ENCODE results near the gene SSBP2.

SSBP2 gene

DNA sequence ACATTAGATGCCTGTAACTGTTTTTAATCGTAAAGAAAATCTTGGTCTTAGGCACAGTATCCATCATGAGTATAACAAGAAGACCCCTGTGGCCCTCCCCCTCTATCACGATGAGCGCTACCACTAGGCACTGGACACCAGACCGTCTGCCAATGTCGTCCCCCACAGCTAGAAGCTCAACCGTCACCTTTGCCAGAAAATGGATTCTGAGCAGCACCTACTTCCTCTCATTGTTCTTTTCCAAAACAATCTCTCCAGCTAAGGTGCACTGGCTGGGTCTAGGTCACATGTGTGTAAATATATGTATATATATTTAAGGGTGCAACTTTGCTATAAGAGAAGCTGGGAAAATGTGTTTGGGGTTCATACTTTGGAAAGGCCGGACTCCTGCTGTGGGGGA, 15.7 kb upstream of the SSBP2 start:
- no peak for DNase-seq

DNA sequence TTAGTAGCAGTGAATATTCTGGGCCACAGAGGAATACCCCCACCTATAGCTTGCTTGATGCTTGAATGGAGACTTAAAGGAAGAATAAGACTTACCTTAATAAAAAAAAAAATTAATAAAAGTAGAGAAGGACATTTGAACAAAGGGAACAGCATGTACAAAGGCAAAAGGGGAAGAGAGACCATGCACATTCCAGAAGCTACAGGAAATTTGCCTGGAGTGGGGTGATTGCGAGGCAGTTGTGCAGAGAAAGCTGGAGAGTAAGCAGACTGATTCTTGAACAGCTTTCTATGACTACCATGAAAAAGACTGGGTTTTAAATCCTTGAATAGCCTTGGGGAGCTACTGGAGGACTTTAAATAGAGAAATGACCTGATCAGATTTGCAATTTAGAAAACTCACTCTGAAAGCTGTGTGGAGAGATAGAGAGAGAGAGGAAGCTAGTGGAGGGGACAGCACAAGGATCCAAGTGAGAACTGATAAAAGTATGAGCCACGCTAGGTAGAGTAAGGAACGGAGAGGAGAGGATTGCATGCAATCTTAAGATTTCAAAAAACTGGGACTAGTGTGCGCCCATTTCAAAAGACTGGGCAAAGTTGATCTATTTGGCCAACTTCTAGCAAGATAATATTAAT, 12.5 kb upstream of the SSBP2 start:
- no peak for DNase-seq

DNA sequence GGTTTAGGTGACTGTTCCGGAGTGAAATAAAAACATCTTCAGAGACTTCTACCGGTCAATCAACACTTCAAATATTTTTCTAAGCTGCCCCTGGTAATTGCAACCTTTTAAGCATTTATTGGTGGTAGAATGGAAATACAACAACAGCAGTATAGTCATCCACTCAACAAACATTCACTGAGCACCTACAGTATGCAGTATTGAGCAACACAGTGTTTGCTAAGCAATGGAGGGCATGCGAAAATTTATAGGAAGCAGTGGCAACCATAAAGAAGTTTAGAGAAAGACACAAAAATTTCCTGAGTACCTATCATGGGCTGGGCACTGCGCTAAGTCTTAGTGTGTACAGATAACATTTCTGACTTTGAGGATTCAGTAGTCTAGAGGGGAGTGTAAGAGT, 12.0 kb upstream of the SSBP2 start:
- no peak for DNase-seq

DNA sequence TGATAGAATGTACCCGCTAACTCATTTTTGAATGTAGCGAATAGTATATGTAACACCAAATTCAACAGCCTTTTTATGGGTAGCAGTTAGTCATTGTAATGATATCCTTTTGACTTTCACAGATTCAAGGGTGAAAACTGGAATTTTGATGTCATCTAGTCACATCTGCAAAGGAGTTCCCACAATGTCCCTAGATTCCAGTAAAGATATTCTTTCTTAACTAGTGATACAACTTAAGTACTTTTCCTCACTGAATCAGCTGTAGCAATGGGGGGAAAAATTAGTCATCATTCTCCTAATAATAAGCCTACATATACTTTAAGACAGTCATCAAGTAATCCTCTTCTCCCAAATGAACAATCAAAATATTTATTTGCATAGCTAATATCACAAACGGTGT, 11.5 kb upstream of the SSBP2 start:
- DNase-seq, result no peak

- no peak for DNase-seq
Observed at GRCh38 chr5:81761970-81762369, 11.1 kb upstream of the SSBP2 start.

DNA sequence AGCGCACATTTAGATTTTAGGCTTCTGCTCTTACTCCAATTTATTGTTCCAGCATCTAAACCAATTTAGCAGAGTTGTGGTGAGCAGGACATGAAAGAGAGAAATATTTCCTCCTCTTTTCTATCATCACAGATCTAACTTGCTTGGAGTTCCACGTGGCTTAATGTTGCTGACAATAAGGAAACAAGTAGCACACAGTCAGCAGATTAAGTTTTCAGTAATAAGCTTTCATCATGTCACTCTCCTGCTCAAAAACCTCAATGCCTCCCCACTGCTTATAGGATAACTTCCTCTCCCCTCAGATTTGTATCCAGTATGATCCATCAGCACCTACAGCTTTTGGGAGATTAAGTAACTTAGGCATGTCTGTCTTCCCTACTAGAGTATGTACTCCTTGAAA, 10.4 kb upstream of the SSBP2 start:
- DNase-seq, result no peak

DNA sequence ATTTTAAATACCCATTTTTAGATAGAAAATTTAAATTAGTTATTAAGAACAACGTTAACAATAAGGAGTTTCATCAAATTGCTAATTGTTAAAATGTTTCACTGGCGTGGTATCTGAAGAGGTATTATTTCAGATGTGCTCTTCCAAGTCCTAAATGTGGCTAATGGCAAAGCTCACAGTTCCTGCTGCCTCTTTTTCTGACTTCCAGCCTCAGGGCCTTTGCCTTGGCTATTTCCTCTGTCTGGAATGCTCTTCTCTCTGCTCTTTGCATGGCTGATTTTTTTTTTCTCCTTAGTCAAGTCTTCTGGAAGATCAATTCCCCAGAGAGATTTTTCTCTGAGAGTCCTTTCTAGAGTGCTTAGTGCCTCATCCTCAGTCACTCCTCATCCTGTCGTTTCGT, 9.6 kb upstream of the SSBP2 start:
- DNase-seq, result no peak

DNA sequence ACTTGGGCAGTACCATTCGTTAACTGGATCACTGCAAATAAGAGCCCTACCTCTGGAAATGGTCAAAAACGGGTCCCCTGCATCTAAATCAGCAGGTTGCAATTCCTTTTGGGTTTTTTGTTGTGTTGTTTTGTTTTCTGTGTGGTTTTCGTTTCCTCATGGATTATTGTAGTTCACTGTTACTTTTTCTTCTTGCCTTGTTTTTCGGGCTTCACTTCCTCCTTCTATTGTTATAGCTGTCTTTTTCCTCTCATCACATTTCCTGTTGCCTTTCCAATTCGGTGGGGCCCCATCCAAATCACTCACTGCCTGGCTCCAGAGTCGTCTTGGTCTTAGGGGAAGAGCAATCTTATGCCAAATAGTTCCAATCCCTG, 8.7 kb upstream of the SSBP2 start:
- no peak for DNase-seq

GRCh38 chr5:81757404-81757803, 6.5 kb upstream of the SSBP2 start:
- no peak for DNase-seq

DNA sequence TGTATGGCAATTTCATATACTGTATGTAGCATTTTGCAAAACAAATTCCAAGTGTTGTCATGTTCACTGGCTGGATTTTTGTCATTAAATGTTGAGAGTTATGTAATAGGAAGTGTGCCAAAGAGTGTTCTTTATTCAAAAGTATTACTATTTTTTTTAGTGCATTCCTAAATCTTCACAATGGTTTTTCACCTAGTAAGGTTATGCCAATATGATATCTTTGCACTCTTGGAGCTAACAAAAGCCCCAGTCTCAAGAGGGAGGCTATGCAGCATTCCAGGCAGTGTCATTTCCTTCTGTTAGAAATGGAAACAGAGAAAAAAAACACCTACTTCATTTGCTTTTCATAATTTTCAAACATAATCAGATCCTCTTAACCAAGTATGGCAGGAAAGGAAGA, 5.1 kb upstream of the SSBP2 start:
- DNase-seq, result no peak

DNA sequence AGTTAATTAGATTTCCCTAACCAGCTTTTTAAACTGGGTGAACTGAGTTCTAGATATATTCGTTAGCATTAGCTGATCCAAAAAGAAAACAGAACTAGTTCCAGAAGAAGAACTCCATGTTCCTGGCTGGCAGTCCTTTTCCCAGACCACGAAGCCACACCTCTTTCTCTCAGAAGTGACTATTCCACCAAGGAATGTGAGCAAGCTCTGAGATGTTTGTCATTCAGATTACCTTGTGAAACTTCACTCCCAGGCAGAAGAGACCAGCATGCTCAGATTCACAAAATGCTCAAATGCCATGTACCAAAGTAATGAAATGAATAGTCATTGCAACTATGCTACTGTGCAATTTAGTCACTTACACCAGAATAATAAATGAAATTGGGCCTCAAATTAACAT, 4.4 kb upstream of the SSBP2 start:
- no peak for DNase-seq

DNA sequence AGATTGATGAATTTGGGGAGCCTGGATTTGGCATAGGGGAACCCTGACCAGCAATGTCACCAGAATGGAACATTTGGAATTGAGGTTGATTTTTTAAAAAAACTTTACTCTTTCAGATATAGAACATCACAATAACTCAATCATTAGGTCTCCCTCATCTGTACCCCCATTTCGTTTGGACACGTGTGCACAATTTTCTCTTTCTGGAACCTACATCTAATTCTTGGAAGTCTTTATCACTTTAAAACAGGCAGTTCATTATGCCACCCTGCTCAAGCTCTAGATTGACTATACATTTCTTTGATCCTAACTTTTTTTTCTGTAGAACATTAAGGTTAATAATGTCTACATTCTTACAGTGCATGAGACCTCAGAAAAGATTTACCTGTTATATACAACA, 3.7 kb upstream of the SSBP2 start:
- DNase-seq, result no peak

DNA sequence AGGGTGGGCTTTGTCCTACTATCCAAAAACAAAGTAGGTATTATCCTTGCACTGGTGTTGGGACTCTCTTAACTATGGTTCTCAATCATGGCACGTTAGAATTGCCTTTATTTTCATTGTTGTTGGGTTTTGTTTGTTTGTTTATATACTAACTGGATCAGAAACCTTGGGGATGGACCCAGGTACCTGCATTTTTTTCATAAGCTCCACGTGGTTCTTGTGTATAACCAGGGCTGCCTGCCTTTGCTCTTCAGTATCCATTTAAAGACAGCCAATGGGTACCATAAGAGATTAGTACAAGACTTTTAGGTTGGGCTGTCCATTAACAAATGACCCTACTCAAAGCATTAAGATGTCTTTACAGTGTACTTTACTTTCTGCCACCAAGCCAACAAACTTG, 2.5 kb upstream of the SSBP2 start:
- no peak for DNase-seq

GRCh38 chr5:81752644-81752963, 1.7 kb upstream of the SSBP2 start:
- no peak for DNase-seq

DNA sequence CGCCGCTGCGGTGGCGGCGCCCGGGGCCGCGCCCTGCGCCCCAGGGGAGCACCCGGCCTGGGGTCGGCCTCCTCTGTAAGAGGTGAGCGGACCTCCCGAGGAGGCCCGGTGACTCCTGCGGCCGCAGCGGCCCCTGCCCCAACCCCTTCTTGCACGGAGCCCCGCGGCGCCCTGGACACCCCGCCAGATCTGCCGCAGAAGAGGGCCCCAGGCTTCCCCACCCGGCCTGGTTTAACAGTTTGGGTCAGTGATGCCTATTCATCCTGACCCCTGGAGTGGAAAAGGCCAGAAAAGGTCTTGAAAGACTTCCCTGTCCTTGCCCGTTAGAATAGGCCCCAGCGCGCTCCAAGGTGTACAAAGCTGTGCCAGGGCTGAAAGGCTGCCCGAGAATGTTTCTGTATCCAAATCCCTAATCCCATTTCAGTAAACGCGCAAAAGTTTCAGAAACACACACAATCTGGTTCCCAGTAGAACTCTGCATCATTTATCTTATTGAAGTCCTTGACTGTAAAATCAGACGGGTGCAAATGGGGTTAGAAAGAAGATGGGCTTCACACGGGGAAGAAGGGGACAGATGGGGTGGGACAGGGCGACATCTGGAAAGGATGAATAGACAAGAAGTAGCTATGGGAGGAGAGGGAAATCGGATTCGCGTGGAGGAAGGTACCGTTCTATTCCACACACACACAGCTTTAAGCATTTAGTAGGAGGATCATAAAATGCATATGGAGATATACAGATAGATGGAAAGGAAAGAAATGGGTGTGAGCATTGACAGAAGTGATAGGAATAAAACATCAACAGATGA, 1.1 kb upstream of the SSBP2 start:
- DNase-seq, result no peak

DNA sequence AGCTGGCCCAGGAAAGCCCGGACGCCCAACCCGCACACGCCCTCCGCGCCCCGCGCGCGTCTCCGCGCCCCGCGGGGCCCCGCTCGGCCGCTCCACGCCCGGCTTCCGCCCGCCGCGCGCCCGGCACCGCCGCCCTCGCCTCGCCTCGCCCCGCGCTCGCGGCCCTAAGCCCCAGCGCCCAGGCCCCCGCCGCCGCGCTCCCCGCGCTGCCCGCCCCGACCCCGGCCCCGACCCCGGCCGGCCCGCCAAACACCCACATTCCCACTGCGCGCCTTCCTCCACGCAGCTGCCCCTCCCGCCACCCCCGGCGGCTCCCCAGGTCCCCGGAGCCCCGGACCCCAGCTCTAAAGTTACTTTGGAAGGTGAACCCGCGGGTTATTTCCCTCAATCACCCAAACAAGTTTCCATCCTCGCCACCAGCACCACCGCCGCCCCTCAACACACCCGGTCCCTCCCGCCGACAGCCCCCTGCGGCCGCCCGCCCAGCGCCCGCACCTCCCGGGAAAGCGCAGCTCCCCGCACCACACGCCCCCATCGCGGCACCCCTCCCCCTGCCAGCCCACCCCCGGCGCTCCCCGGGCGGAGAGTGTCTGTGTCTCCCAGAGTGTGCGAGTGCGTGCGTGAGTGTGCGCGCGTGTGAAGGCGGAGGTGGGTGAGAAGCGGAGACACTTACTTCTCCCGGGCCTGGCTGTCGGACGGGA, 439 bp downstream of the SSBP2 start:
- DNase-seq, result peak; percentile 73

- peak; percentile 83 for DNase-seq
Observed at GRCh38 chr5:81749561-81750307, 1.2 kb downstream of the SSBP2 start.

- DNase-seq, result no peak
Observed at GRCh38 chr5:81749192-81749560, 1.7 kb downstream of the SSBP2 start.

DNA sequence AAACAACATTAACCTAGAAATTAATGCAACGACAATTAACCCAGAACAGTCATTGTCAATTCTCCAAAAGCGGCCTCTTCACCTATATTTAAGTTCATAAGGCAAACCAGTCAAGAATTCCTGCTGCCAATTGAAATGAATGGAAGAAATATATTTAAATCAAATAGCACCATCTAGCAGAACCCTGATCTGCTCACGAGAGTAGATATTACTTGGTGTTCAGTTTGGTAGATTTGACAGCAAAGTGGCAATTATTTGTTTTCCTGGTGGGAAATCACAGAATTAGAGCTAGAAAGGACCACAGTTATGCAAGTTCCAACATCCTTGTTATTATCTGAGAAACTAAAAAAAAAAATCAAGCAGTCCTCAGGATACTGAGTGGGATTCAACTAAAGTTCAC, 2.3 kb downstream of the SSBP2 start:
- no peak for DNase-seq

DNA sequence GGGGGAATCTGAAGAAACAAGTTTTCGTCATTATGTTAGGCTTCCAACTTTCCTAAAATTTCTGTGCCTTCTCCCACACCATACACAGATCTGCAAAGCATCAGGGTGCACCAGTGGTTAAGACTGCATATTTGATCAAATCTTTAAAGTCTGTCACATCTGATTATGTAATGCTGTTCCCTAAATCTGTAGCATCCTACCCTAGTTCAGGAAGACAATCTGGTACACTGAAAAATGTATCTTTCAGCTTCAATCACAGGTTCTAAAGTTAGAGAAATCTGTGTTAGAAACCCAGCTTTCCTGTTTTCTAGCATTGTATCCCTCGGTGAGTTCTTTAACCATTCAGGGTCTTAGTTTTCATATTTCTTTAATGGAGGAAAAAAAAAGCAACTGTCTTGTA, 3.9 kb downstream of the SSBP2 start:
- DNase-seq, result no peak

DNA sequence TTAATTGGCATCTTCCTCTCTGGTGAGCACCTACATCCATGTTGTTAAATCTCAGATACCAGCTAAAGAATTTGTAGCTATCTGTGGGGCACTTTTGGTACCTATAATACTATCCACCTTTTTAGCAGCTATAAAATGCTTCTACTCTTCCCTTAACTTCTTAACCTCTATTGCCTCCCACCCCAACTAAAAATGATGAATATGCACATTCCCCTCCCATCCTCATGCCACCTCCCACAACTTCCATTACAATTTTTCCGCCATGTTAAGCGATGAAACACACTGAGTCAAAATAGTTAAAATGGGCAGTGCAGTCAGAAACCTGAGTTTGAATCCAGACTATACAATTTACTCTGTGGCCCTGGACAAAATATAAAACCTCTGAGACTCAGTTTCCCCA, 10.1 kb downstream of the SSBP2 start:
- DNase-seq, result no peak

GRCh38 chr5:81739291-81739690, 11.6 kb downstream of the SSBP2 start:
- DNase-seq, result no peak

- no peak for DNase-seq
Observed at GRCh38 chr5:81729276-81729675, 21.6 kb downstream of the SSBP2 start.

GRCh38 chr5:81728301-81728700, 22.6 kb downstream of the SSBP2 start:
- no peak for DNase-seq

Measured in activated effector memory CD4-positive, alpha-beta T cell treated with anti-CD3 and anti-CD28 coated beads, Interleukin-2, amount 50 U/mL, for 16 hours (primary cell).